Activated CD4-positive, alpha-beta memory T cell treated with anti-CD3 and anti-CD28 coated beads for 36 hours (primary cell): ENCODE results near the gene RAN. TPM values are rescaled to one million over a fixed set of nuclear protein-coding genes. Genes with fewer than 3 reads are reported as not detected.
"Not testable (repeated sequence)": the region's sequence is repeated elsewhere in the genome, so short reads cannot be mapped to it uniquely, and the experiment has no call there.

Source experiments
- CTCF ChIA-PET: fragments of 350-600 bp; sonication (Branson Sonifier 250); formaldehyde crosslinking; loops from one replicate; lab custom pipeline; 2021; ENCODE audit warnings: antibody characterized with exemption, inconsistent platforms; lab: Charles Lee
- POLR2A ChIA-PET: fragments of 350-600 bp; sonication (Branson Sonifier 250); formaldehyde crosslinking; loops from one replicate; lab custom pipeline; 2021; ENCODE audit warnings: antibody characterized with exemption; lab: Charles Lee
- DNase-seq: peaks from one replicate; pipeline ENCODE4 v3.0.0-alpha.2; 2020
- H3K27ac Mint-ChIP-seq: one replicate; pipeline ENCODE4 v1.8.0; 2021; ENCODE audit warnings: mixed read lengths
- H3K27me3 Mint-ChIP-seq: one replicate; pipeline ENCODE4 v1.8.0; 2021; ENCODE audit warnings: mixed read lengths
- H3K36me3 Mint-ChIP-seq: one replicate; pipeline ENCODE4 v1.8.0; 2021; ENCODE audit warnings: mixed read lengths
- H3K4me1 Mint-ChIP-seq: one replicate; pipeline ENCODE4 v1.8.0; 2021; ENCODE audit warnings: low read depth, mixed read lengths
- H3K4me3 Mint-ChIP-seq: one replicate; pipeline ENCODE4 v1.8.0; 2021; ENCODE audit warnings: mild to moderate bottlenecking, mixed read lengths
- H3K9me3 Mint-ChIP-seq: one replicate; pipeline ENCODE4 v1.8.0; 2021; ENCODE audit warnings: mixed read lengths
- intact Hi-C: fragments of 100-400 bp; cut with micrococcal nuclease; formaldehyde crosslinking; loops from one replicate; pipeline ENCODE4 v1.15.1; 2023
- total RNA-seq, 2 experiments: library from RNA; stranded (reverse); gene quantifications; one replicate each; pipeline ENCODE4 v1.2.3, GENCODE V29; 2021

Gene RAN
- total RNA-seq, 2 experiments from 2014 or later, result 2,100 to 2,144 TPM

GRCh38 chr12:130879781-130880389 lies 8.0 kb downstream of the RAN start:
- no peaks in the 10 kb centered on the region for H3K9me3 Mint-ChIP-seq
- intact Hi-C loops, result loop anchor here (10.0 kb wide), 1 partner anchor 1015 kb away; the partner anchor contains the start of gene ULK1
- no peak overlapping the region for H3K4me3 Mint-ChIP-seq
- H3K27me3 Mint-ChIP-seq, result no peaks in the 10 kb centered on the region
- no peak for DNase-seq
- H3K36me3 Mint-ChIP-seq, result peaks cover 29% of the 10 kb centered on the region
- H3K4me1 Mint-ChIP-seq, result peaks cover 45% of the 10 kb centered on the region
- no peak overlapping the region for H3K27ac Mint-ChIP-seq
- ChIA-PET CTCF (no interaction called here), POLR2A (interaction anchor here (1.6 kb wide), 1 partner anchor 9 kb away, joined by 5 read pairs; no protein-coding TSS in a partner anchor)

- Mint-ChIP-seq H3K4me3 (peak overlapping the region; percentile 60), H3K27me3 (no peaks in the 10 kb centered on the region), H3K9me3 (no peaks in the 10 kb centered on the region), H3K27ac (no peak overlapping the region), H3K4me1 (peaks cover 40% of the 10 kb centered on the region), H3K36me3 (peaks cover 25% of the 10 kb centered on the region)
- intact Hi-C loops, result no loop called here
- ChIA-PET CTCF (no interaction called here), POLR2A (interaction anchor here (1.6 kb wide), 1 partner anchor 9 kb away, joined by 5 read pairs; no protein-coding TSS in a partner anchor)
- DNase-seq, result peak; percentile 29
Observed at GRCh38 chr12:130880411-130880885, 8.6 kb downstream of the RAN start.

- POLR2A ChIA-PET, result interaction anchor here (0.6 kb wide), 1 partner anchor 10 kb away, joined by 3 read pairs; no protein-coding TSS in a partner anchor
- no peak for DNase-seq
- no peaks in the 10 kb centered on the region for H3K9me3 Mint-ChIP-seq
- H3K4me1 Mint-ChIP-seq, result peaks cover 34% of the 10 kb centered on the region
- H3K27me3 Mint-ChIP-seq, result no peaks in the 10 kb centered on the region
- intact Hi-C loops, result no loop called here
- no peak overlapping the region for H3K4me3 Mint-ChIP-seq
- H3K27ac Mint-ChIP-seq, result no peak overlapping the region
- H3K36me3 Mint-ChIP-seq, result peaks cover 19% of the 10 kb centered on the region
- CTCF ChIA-PET, result no interaction called here
Observed at GRCh38 chr12:130881046-130881445, 9.2 kb downstream of the RAN start.

GRCh38 chr12:130881548-130881947 lies 9.7 kb downstream of the RAN start:
- Mint-ChIP-seq H3K4me1 (peaks cover 31% of the 10 kb centered on the region), H3K27ac (no peak overlapping the region), H3K9me3 (no peaks in the 10 kb centered on the region), H3K27me3 (no peaks in the 10 kb centered on the region), H3K36me3 (peaks cover 14% of the 10 kb centered on the region), H3K4me3 (no peak overlapping the region)
- DNase-seq, result no peak
- POLR2A ChIA-PET, result interaction anchor here (0.6 kb wide), 1 partner anchor 11 kb away, joined by 3 read pairs; no protein-coding TSS in a partner anchor
- intact Hi-C loops, result no loop called here
- CTCF ChIA-PET, result no interaction called here

GRCh38 chr12:130887190-130887589 lies 15.3 kb downstream of the RAN start:
- POLR2A ChIA-PET, H3K36me3 Mint-ChIP-seq, H3K27me3 Mint-ChIP-seq, H3K27ac Mint-ChIP-seq, H3K9me3 Mint-ChIP-seq, intact Hi-C loops, H3K4me1 Mint-ChIP-seq, DNase-seq, CTCF ChIA-PET, H3K4me3 Mint-ChIP-seq: not testable (repeated sequence)

- no peak overlapping the region for H3K4me3 Mint-ChIP-seq
- CTCF ChIA-PET, result no interaction called here
- peaks cover 4% of the 10 kb centered on the region for H3K27me3 Mint-ChIP-seq
Observed at GRCh38 chr12:130904064-130904463, 32.2 kb downstream of the RAN start.

GRCh38 chr12:130904936-130905455 lies 33.1 kb downstream of the RAN start:
- H3K9me3 Mint-ChIP-seq, POLR2A ChIA-PET, H3K27me3 Mint-ChIP-seq, H3K27ac Mint-ChIP-seq, H3K4me3 Mint-ChIP-seq, CTCF ChIA-PET, H3K4me1 Mint-ChIP-seq, DNase-seq, H3K36me3 Mint-ChIP-seq, intact Hi-C loops: not testable (repeated sequence)

More at GRCh38 chr12:130904064-130904463, 32.2 kb downstream of the RAN start:
- POLR2A ChIA-PET, result no interaction called here
- Mint-ChIP-seq H3K36me3 (no peaks in the 10 kb centered on the region), H3K4me1 (no peaks in the 10 kb centered on the region), H3K27ac (no peak overlapping the region), H3K9me3 (no peaks in the 10 kb centered on the region)
- intact Hi-C loops, result no loop called here
- DNase-seq, result no peak

- Mint-ChIP-seq H3K27ac (no peak overlapping the region), H3K4me3 (no peak overlapping the region), H3K36me3 (peaks cover 6% of the 10 kb centered on the region), H3K9me3 (peaks cover 17% of the 10 kb centered on the region), H3K27me3 (peaks cover 17% of the 10 kb centered on the region), H3K4me1 (no peaks in the 10 kb centered on the region)
- ChIA-PET CTCF (no interaction called here), POLR2A (no interaction called here)
- no peak for DNase-seq
- intact Hi-C loops, result no loop called here
Observed at GRCh38 chr12:130909111-130909510, 37.2 kb downstream of the RAN start.

GRCh38 chr12:130911193-130911592 lies 39.3 kb downstream of the RAN start:
- Mint-ChIP-seq H3K9me3 (peaks cover 17% of the 10 kb centered on the region), H3K4me3 (no peak overlapping the region), H3K27ac (no peak overlapping the region), H3K36me3 (peaks cover 6% of the 10 kb centered on the region), H3K27me3 (peaks cover 17% of the 10 kb centered on the region), H3K4me1 (no peaks in the 10 kb centered on the region)
- DNase-seq, result no peak
- ChIA-PET POLR2A (no interaction called here), CTCF (no interaction called here)
- intact Hi-C loops, result loop anchor here (10.0 kb wide), 1 partner anchor 224 kb away; no protein-coding TSS in a partner anchor

- intact Hi-C loops, result loop anchor here (10.0 kb wide), 1 partner anchor 223 kb away; no protein-coding TSS in a partner anchor
- ChIA-PET CTCF (no interaction called here), POLR2A (no interaction called here)
- Mint-ChIP-seq H3K27me3 (peaks cover 25% of the 10 kb centered on the region), H3K36me3 (peaks cover 6% of the 10 kb centered on the region), H3K27ac (no peak overlapping the region), H3K4me3 (no peak overlapping the region), H3K9me3 (peaks cover 17% of the 10 kb centered on the region), H3K4me1 (no peaks in the 10 kb centered on the region)
- DNase-seq, result no peak
Observed at GRCh38 chr12:130911933-130912332, 40.1 kb downstream of the RAN start.

- Mint-ChIP-seq H3K36me3 (peaks cover under 1% of the 10 kb centered on the region), H3K9me3 (peaks cover 11% of the 10 kb centered on the region), H3K27ac (no peak overlapping the region), H3K4me1 (no peaks in the 10 kb centered on the region), H3K27me3 (peaks cover 35% of the 10 kb centered on the region), H3K4me3 (no peak overlapping the region)
- CTCF ChIA-PET, result interaction anchor here (0.7 to 1.9 kb wide), 5 partner anchors 188 to 488 kb away, joined by 3 to 11 read pairs (median 4); no protein-coding TSS in a partner anchor
- POLR2A ChIA-PET, result no interaction called here
- DNase-seq, result peak; percentile 44
- intact Hi-C loops, result loop anchor here (10.0 kb wide), 1 partner anchor 218 kb away; no protein-coding TSS in a partner anchor
Observed at GRCh38 chr12:130916241-130916911, 44.5 kb downstream of the RAN start.

GRCh38 chr12:130917607-130918006 lies 45.7 kb downstream of the RAN start:
- Mint-ChIP-seq H3K9me3 (no peaks in the 10 kb centered on the region), H3K4me3 (no peak overlapping the region), H3K27me3 (peaks cover 35% of the 10 kb centered on the region), H3K27ac (no peak overlapping the region), H3K36me3 (no peaks in the 10 kb centered on the region), H3K4me1 (no peaks in the 10 kb centered on the region)
- ChIA-PET CTCF (interaction anchor here (1.9 kb wide), 1 partner anchor 214 kb away, joined by 11 read pairs; no protein-coding TSS in a partner anchor), POLR2A (no interaction called here)
- DNase-seq, result no peak
- intact Hi-C loops, result loop anchor here (10.0 kb wide), 1 partner anchor 217 kb away; no protein-coding TSS in a partner anchor
